Measurements from ENCODE around the gene PCYOX1L. TPM values are rescaled to one million over a fixed set of nuclear protein-coding genes. Genes with fewer than 3 reads are reported as not detected.
A peak's percentile ranks its signal among the peaks of the same experiment; 100 is the strongest.

Gene PCYOX1L
- total RNA-seq, 1 experiment from 2014 or later: 15.3 TPM

GRCh38 chr5:149410071-149410470 lies 52.2 kb downstream of the PCYOX1L start:
- Mint-ChIP-seq H3K36me3 (ENCODE audit: insufficient read depth in 1 of 3, low read depth in 3 of 3) (no peaks in the 10 kb centered on the region), H3K9me3 (no peaks in the 10 kb centered on the region), H3K4me1 (peaks cover 23 to 34% of the 10 kb centered on the region in 2 experiments), H3K27ac (peak overlapping the region in 1 of 3 experiments; percentile 27; a peak in 1 of 7 replicates), H3K4me3 (no peak overlapping the region), H3K27me3 (ENCODE audit: low read depth) (no peaks in the 10 kb centered on the region)
- H2BK5ac ChIP-seq (ENCODE audit: insufficient read length, low read length): no peak overlapping the region
- H3K23me2 ChIP-seq (ENCODE audit: insufficient read length, low read depth, low read length, poor library complexity, severe bottlenecking): no peaks in the 10 kb centered on the region
- no peak overlapping the region for H4K5ac ChIP-seq (ENCODE audit: insufficient read length, low read depth, low read length)
- H3K23ac ChIP-seq (ENCODE audit: insufficient read length, low read depth, low read length): no peak overlapping the region
- no peaks in the 10 kb centered on the region for H3K79me1 ChIP-seq (ENCODE audit: insufficient read depth, low read depth, low read length, poor library complexity, severe bottlenecking)
- WGBS (ENCODE audit: extremely low coverage, insufficient read length, low lambda C conversion rate): no CpG with 5 or more reads among the region's 7 CpGs
- H4K8ac ChIP-seq (replicated peaks; ENCODE audit: insufficient read length, low read depth, low read length): no peak overlapping the region
- H3K56ac ChIP-seq (ENCODE audit: insufficient read length, low read depth, low read length): no peak overlapping the region
- H3K79me2 ChIP-seq (ENCODE audit: insufficient read depth, low read length): no peaks in the 10 kb centered on the region
- no peak overlapping the region for H2BK15ac ChIP-seq (ENCODE audit: low read depth, low read length)
- no peak overlapping the region for H2AFZ ChIP-seq (ENCODE audit: low read length)
- no peak overlapping the region for H3K27ac ChIP-seq (ENCODE audit: insufficient read length, low read depth, low read length)
- H3K4me2 ChIP-seq (ENCODE audit: insufficient read depth, insufficient read length, low read length): no peak overlapping the region
- no peaks in the 10 kb centered on the region; the same call in 1 of the 2 replicates for H3K4me1 ChIP-seq (ENCODE audit: insufficient read depth, low read length)
- H3K14ac ChIP-seq (ENCODE audit: insufficient read depth, low read length): no peak overlapping the region
- H4K91ac ChIP-seq (ENCODE audit: insufficient read length, low read depth, low read length): no peak overlapping the region
- H2AK5ac ChIP-seq (ENCODE audit: insufficient read length, low read length): no peak overlapping the region
- no peaks in the 10 kb centered on the region for H4K20me1 ChIP-seq (ENCODE audit: control insufficient read depth, insufficient read depth, insufficient read length)
- H3K18ac ChIP-seq (ENCODE audit: insufficient read length, low read depth, low read length): no peak overlapping the region
- H3K9me3 ChIP-seq (ENCODE audit: control insufficient read depth, low read depth, low read length): no peaks in the 10 kb centered on the region
- no peak overlapping the region for H2BK20ac ChIP-seq (ENCODE audit: low read depth, low read length, poor library complexity, severe bottlenecking)
- no peak overlapping the region for H3K9ac ChIP-seq (ENCODE audit: extremely low read depth, insufficient read length, low read length)
- H2BK120ac ChIP-seq (ENCODE audit: low read depth, low read length, poor library complexity, severe bottlenecking): no peak overlapping the region
- H2BK12ac ChIP-seq (ENCODE audit: insufficient read length, low read depth, low read length): no peak overlapping the region
- H3K27me3 ChIP-seq (ENCODE audit: insufficient read depth, low read length): no peaks in the 10 kb centered on the region
- no peak overlapping the region for H3K4ac ChIP-seq (ENCODE audit: low read depth, low read length)
- H3T11ph ChIP-seq (ENCODE audit: low read length): no peak overlapping the region
- TF ChIP-seq, protein P1, sequence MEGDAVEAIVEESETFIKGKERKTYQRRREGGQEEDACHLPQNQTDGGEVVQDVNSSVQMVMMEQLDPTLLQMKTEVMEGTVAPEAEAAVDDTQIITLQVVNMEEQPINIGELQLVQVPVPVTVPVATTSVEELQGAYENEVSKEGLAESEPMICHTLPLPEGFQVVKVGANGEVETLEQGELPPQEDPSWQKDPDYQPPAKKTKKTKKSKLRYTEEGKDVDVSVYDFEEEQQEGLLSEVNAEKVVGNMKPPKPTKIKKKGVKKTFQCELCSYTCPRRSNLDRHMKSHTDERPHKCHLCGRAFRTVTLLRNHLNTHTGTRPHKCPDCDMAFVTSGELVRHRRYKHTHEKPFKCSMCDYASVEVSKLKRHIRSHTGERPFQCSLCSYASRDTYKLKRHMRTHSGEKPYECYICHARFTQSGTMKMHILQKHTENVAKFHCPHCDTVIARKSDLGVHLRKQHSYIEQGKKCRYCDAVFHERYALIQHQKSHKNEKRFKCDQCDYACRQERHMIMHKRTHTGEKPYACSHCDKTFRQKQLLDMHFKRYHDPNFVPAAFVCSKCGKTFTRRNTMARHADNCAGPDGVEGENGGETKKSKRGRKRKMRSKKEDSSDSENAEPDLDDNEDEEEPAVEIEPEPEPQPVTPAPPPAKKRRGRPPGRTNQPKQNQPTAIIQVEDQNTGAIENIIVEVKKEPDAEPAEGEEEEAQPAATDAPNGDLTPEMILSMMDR (conservative IDR thresholded peaks at IDR 0.05): no peak
- no peak for DNase-seq

All from H9 (cell line).